Fibroblast of lung (primary cell): ENCODE data around the gene FBN3. TPM values are rescaled to one million over a fixed set of nuclear protein-coding genes. Genes with fewer than 3 reads are reported as not detected.

Experiments used
- DNase-seq, 2 donors: peaks; one replicate each; pipeline versions ENCODE4 v3.0.0 to v3.0.0-alpha.2; 2010; ENCODE audit warnings: low read depth in 2 of 2
- H2AFZ ChIP-seq: 2 replicates; pipeline ENCODE4 v1.5.1; 2012; ENCODE audit warnings: low read length, control low read depth, inconsistent platforms
- H3K27ac ChIP-seq: 2 replicates; pipeline ENCODE4 v1.5.1; 2011; ENCODE audit warnings: low read length, control low read depth; ENCODE audit not compliant: insufficient read depth
- H3K27me3 ChIP-seq: 2 replicates; pipeline ENCODE4 v1.5.1; 2011; ENCODE audit warnings: mild to moderate bottlenecking, low read length; ENCODE audit not compliant: control insufficient read depth, insufficient read depth
- H3K36me3 ChIP-seq: 2 replicates; pipeline ENCODE4 v1.5.1; 2011; ENCODE audit warnings: low read length; ENCODE audit not compliant: control insufficient read depth, insufficient read depth
- H3K4me1 ChIP-seq: 2 replicates; pipeline ENCODE4 v1.5.1; 2011; ENCODE audit warnings: low read length; ENCODE audit not compliant: control insufficient read depth, insufficient read depth; ENCODE audit errors: extremely low read depth
- H3K4me2 ChIP-seq: 2 replicates; pipeline ENCODE4 v1.5.1; 2011; ENCODE audit warnings: low read length, control low read depth; ENCODE audit not compliant: insufficient read depth; ENCODE audit errors: extremely low read depth
- H3K4me3 ChIP-seq, 4 experiments: fragments of 200-600 bp in 1 of 4; sonication (generic) in 1 of 4; replicated peaks in 1 of 4; 2 replicates each; pipeline ENCODE4 v1.5.1; 2011 to 2016; ENCODE audit warnings: low read length in 4 of 4, low read depth in 3 of 4, mild to moderate bottlenecking in 3 of 4, control low read depth in 2 of 4, inconsistent platforms in 1 of 4, mixed read lengths in 1 of 4; ENCODE audit not compliant: insufficient read depth in 1 of 4; ENCODE audit errors: control extremely low read depth in 1 of 4
- H3K79me2 ChIP-seq: 2 replicates; pipeline ENCODE4 v1.5.1; 2012; ENCODE audit warnings: mild to moderate bottlenecking, low read length, inconsistent platforms; ENCODE audit not compliant: control insufficient read depth, insufficient read depth
- H3K9ac ChIP-seq: 2 replicates; pipeline ENCODE4 v1.5.1; 2011; ENCODE audit warnings: mild to moderate bottlenecking, low read length, control low read depth; ENCODE audit not compliant: insufficient read depth
- H3K9me3 ChIP-seq: 2 replicates; pipeline ENCODE4 v1.5.1; 2012; ENCODE audit warnings: low read depth, low read length; ENCODE audit not compliant: control insufficient read depth, insufficient read depth
- H4K20me1 ChIP-seq: 2 replicates; pipeline ENCODE4 v1.5.1; 2011; ENCODE audit warnings: low read length; ENCODE audit not compliant: control insufficient read depth, insufficient read depth; ENCODE audit errors: extremely low read depth
- EZH2 ChIP-seq: IDR thresholded peaks from 2 replicates; pipeline ENCODE4 v1.5.1; 2012; ENCODE audit warnings: low read length, control low read depth, mild to moderate bottlenecking; ENCODE audit errors: missing control alignments
- polyA plus RNA-seq, 2 donors: library from polyadenylated mRNA; depleted of rRNA in 1 of 2; stranded (reverse) in 1 of 2; unstranded in 1 of 2; fragments of >200 nt; gene quantifications; 2 replicates each; pipeline ENCODE4 v1.2.1, GENCODE V29; 2011 to 2012; ENCODE audit warnings: missing spikeins in 1 of 2
- total RNA-seq: library from RNA; depleted of rRNA; stranded (reverse); fragments of >200 nt; gene quantifications from 2 replicates; pipeline ENCODE4 v1.2.1, GENCODE V29; 2014
- TF ChIP-seq, protein P1 (sequence below), 2 donors: IDR thresholded peaks in 1 of 2; conservative IDR thresholded peaks in 1 of 2; 1 replicate in 1 of 2; 2 replicates in 1 of 2; pipeline ENCODE4 v1.5.1; 2011 to 2012; ENCODE audit warnings: low read length in 2 of 2, control low read depth in 1 of 2, inconsistent platforms in 1 of 2, low read depth in 1 of 2, mild to moderate bottlenecking in 1 of 2

Gene FBN3
- total and polyA plus RNA-seq, 2 donors (not counting 1 experiment from before 2014, with no cell fraction given) = under 0.01 TPM; not detected in 1

- Histone ChIP-seq H3K27ac (no peak overlapping the region), H3K27me3 (no peaks in the 10 kb centered on the region), H4K20me1 (no peaks in the 10 kb centered on the region)
Observed at GRCh38 chr19:8020681-8021080, 128.7 kb downstream of the FBN3 start.

DNA sequence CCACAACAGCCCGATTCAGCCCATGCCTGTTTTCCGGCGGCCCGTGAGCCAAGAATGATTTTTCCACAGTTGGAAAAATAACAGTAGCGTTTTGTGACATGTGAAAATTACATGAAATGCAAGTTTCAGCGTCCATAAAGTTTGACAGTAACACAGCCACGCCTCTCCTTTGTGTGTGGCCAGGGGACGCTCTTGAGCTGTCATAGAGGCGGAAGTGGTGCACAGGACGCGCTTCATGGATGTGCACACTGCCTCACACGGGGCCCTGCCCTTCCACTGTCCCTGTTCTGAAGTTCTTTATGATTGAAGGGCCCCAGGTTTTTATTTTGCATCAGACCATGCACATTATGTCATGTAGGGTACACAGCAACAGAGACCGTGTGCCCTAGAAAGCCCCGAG lies 131.6 kb downstream of the FBN3 start:
- Histone ChIP-seq H3K4me1 (no peaks in the 10 kb centered on the region), H3K9me3 (no peaks in the 10 kb centered on the region), H3K36me3 (no peaks in the 10 kb centered on the region), H3K9ac (no peak overlapping the region), H3K27me3 (no peaks in the 10 kb centered on the region), H4K20me1 (no peaks in the 10 kb centered on the region), H3K27ac (no peak overlapping the region), H2AFZ (no peak overlapping the region), H3K4me2 (no peak overlapping the region), H3K79me2 (no peaks in the 10 kb centered on the region), H3K4me3 (no peak overlapping the region)
- DNase-seq = no peak
- TF ChIP-seq, protein P1, sequence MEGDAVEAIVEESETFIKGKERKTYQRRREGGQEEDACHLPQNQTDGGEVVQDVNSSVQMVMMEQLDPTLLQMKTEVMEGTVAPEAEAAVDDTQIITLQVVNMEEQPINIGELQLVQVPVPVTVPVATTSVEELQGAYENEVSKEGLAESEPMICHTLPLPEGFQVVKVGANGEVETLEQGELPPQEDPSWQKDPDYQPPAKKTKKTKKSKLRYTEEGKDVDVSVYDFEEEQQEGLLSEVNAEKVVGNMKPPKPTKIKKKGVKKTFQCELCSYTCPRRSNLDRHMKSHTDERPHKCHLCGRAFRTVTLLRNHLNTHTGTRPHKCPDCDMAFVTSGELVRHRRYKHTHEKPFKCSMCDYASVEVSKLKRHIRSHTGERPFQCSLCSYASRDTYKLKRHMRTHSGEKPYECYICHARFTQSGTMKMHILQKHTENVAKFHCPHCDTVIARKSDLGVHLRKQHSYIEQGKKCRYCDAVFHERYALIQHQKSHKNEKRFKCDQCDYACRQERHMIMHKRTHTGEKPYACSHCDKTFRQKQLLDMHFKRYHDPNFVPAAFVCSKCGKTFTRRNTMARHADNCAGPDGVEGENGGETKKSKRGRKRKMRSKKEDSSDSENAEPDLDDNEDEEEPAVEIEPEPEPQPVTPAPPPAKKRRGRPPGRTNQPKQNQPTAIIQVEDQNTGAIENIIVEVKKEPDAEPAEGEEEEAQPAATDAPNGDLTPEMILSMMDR (conservative IDR thresholded peaks at IDR 0.05 in 1 of 2, IDR thresholded peaks at IDR 0.05 in 1 of 2; ENCODE audit: low read depth in 1 of 2, low read length in 2 of 2) = no peak
- TF ChIP-seq EZH2 = no peak

More at GRCh38 chr19:8020681-8021080, 128.7 kb downstream of the FBN3 start:
- H3K4me1 ChIP-seq = no peaks in the 10 kb centered on the region
- no peak overlapping the region for H3K4me3 ChIP-seq
- TF ChIP-seq, protein P1 (conservative IDR thresholded peaks at IDR 0.05 in 1 of 2, IDR thresholded peaks at IDR 0.05 in 1 of 2; ENCODE audit: low read depth in 1 of 2, low read length in 2 of 2) = no peak
- no peak for TF ChIP-seq EZH2
- no peak for DNase-seq
- H3K79me2 ChIP-seq = no peaks in the 10 kb centered on the region
- no peak overlapping the region for H2AFZ ChIP-seq
- H3K36me3 ChIP-seq = no peaks in the 10 kb centered on the region
- H3K9me3 ChIP-seq = no peaks in the 10 kb centered on the region
- no peak overlapping the region for H3K9ac ChIP-seq
- no peak overlapping the region for H3K4me2 ChIP-seq

Other genes with a start within 250 kb of the FBN3 start
- gene MAP2K7, start 245.7 kb downstream of the FBN3 start, total RNA-seq = 8.7 and 10.4 TPM in 2 replicates
- 7.8 and 8.5 TPM in 2 replicates for gene MAP2K7, start 245.7 kb downstream of the FBN3 start, polyA plus RNA-seq
- 1.0 and 1.3 TPM in 2 replicates for gene TGFBR3L, start 234.8 kb downstream of the FBN3 start, total RNA-seq
- 0.35 TPM in 1 of 2 replicates, not detected in the other for gene TGFBR3L, start 234.8 kb downstream of the FBN3 start, polyA plus RNA-seq
- 11.4 and 12.8 TPM in 2 replicates for gene SNAPC2, start 229.3 kb downstream of the FBN3 start, total RNA-seq
- gene SNAPC2, start 229.3 kb downstream of the FBN3 start, polyA plus RNA-seq = 13.4 and 15.6 TPM in 2 replicates
- 0.66 and 0.77 TPM in 2 replicates for gene CTXN1, start 223.5 kb downstream of the FBN3 start, total RNA-seq
- 0.85 and 1.1 TPM in 2 replicates for gene CTXN1, start 223.5 kb downstream of the FBN3 start, polyA plus RNA-seq
- gene TIMM44, start 205.9 kb downstream of the FBN3 start, total RNA-seq = 53.9 and 56.1 TPM in 2 replicates
- gene TIMM44, start 205.9 kb downstream of the FBN3 start, polyA plus RNA-seq = 29.5 and 32.3 TPM in 2 replicates
- 12.6 and 15.2 TPM in 2 replicates for gene ELAVL1, start 144.0 kb downstream of the FBN3 start, total RNA-seq
- 61.6 and 87.7 TPM in 2 replicates for gene ELAVL1, start 144.0 kb downstream of the FBN3 start, polyA plus RNA-seq
- gene CCL25, start 96.8 kb downstream of the FBN3 start, total RNA-seq = not detected in 2 replicates
- not detected in 2 replicates for gene CCL25, start 96.8 kb downstream of the FBN3 start, polyA plus RNA-seq
- gene CERS4, start 59.8 kb upstream of the FBN3 start, total RNA-seq = 17.0 and 27.0 TPM in 2 replicates
- gene CERS4, start 59.8 kb upstream of the FBN3 start, polyA plus RNA-seq = 0.74 and 1.5 TPM in 2 replicates
- 9.8 and 22.6 TPM in 2 replicates for gene CD320, start 158.8 kb upstream of the FBN3 start, total RNA-seq
- gene CD320, start 158.8 kb upstream of the FBN3 start, polyA plus RNA-seq = 13.9 and 29.1 TPM in 2 replicates
- 19.3 and 33.7 TPM in 2 replicates for gene NDUFA7, start 171.8 kb upstream of the FBN3 start, total RNA-seq
- 20.9 and 25.5 TPM in 2 replicates for gene NDUFA7, start 171.8 kb upstream of the FBN3 start, polyA plus RNA-seq
- gene RPS28, start 171.9 kb upstream of the FBN3 start, total RNA-seq = 216 and 254 TPM in 2 replicates
- gene RPS28, start 171.9 kb upstream of the FBN3 start, polyA plus RNA-seq = 286 and 331 TPM in 2 replicates
- gene KANK3, start 193.7 kb upstream of the FBN3 start, total RNA-seq = 0.17 and 0.26 TPM in 2 replicates
- 0.23 TPM in 1 of 2 replicates, not detected in the other for gene KANK3, start 193.7 kb upstream of the FBN3 start, polyA plus RNA-seq
- gene ANGPTL4, start 214.6 kb upstream of the FBN3 start, total RNA-seq = 1.7 and 6.7 TPM in 2 replicates
- 6.0 and 6.6 TPM in 2 replicates for gene ANGPTL4, start 214.6 kb upstream of the FBN3 start, polyA plus RNA-seq
- 46.2 and 47.0 TPM in 2 replicates for gene RAB11B, start 240.8 kb upstream of the FBN3 start, total RNA-seq
- 27.8 and 34.8 TPM in 2 replicates for gene RAB11B, start 240.8 kb upstream of the FBN3 start, polyA plus RNA-seq